ENCODE measurements around the gene CPT1B. TPM values are rescaled to one million over a fixed set of nuclear protein-coding genes. Genes with fewer than 3 reads are reported as not detected.

The CPT1B gene
- total and polyA plus RNA-seq, 10 of the 15 experiments (the other 5 are each of a cell fraction or from before 2014, with no cell fraction given), result 3.5 to 54.0 (median 21.7) TPM

- no peak for TF ChIP-seq BCLAF1 (IDR thresholded peaks at IDR 0.05)
Observed at GRCh38 chr22:50519151-50519550, 59.1 kb downstream of the CPT1B start (continued).

Other genes with a start within 250 kb of the CPT1B start
Only the 7 nearest of the 16 such genes appear.
- 2.8 and 4.4 TPM in 2 replicates for gene SCO2, start 52.8 kb downstream of the CPT1B start, total RNA-seq (2014; rRNA removed)
- gene SCO2, start 52.8 kb downstream of the CPT1B start, total RNA-seq (2014; rRNA removed; fragmentation: Illumina TruSeq; extraction: Trizol), result 0.32 and 0.36 TPM in 2 replicates
- gene SCO2, start 52.8 kb downstream of the CPT1B start, total RNA-seq (2021), result 6.4 and 16.0 TPM in 2 replicates
- gene SCO2, start 52.8 kb downstream of the CPT1B start, polyA plus RNA-seq (2011; rRNA removed), result 2.0 and 2.2 TPM in 2 replicates
- gene SCO2, start 52.8 kb downstream of the CPT1B start, polyA plus RNA-seq (2014; fragmentation: Illumina TruSeq; extraction: Trizol), result 0.18 TPM in 1 of 2 replicates, not detected in the other
- gene SCO2, start 52.8 kb downstream of the CPT1B start, polyA plus RNA-seq (2014; fragmentation: Nextera tagmentation; extraction: Ambion mirVana), result 1 to 10 TPM in 1 of 2 experiments, not detected in 1; 1.0 TPM
- gene SCO2, start 52.8 kb downstream of the CPT1B start, polyA plus RNA-seq (2014; rRNA removed), result 2.4 and 7.1 TPM in 2 replicates
- gene SCO2, start 52.8 kb downstream of the CPT1B start, polyA plus RNA-seq (2016; fragmentation: Nextera tagmentation; extraction: Ambion mirVana), result 10 to 100 TPM; 14.0 to 16.0 TPM
- gene TYMP, start 48.4 kb downstream of the CPT1B start, total RNA-seq (2014; rRNA removed), result 39.8 and 40.8 TPM in 2 replicates
- gene TYMP, start 48.4 kb downstream of the CPT1B start, total RNA-seq (2014; rRNA removed; fragmentation: Illumina TruSeq; extraction: Trizol), result 8.9 and 9.8 TPM in 2 replicates
- 53.2 and 53.9 TPM in 2 replicates for gene TYMP, start 48.4 kb downstream of the CPT1B start, total RNA-seq (2021)
- gene TYMP, start 48.4 kb downstream of the CPT1B start, polyA plus RNA-seq (2011; rRNA removed), result 8.8 and 21.0 TPM in 2 replicates
- gene TYMP, start 48.4 kb downstream of the CPT1B start, polyA plus RNA-seq (2014; fragmentation: Illumina TruSeq; extraction: Trizol), result 3.0 and 5.6 TPM in 2 replicates
- under 1 TPM; 0.42 to 0.91 TPM for gene TYMP, start 48.4 kb downstream of the CPT1B start, polyA plus RNA-seq (2014; fragmentation: Nextera tagmentation; extraction: Ambion mirVana)
- gene TYMP, start 48.4 kb downstream of the CPT1B start, polyA plus RNA-seq (2014; rRNA removed), result 55.7 and 57.8 TPM in 2 replicates
- gene TYMP, start 48.4 kb downstream of the CPT1B start, polyA plus RNA-seq (2016; fragmentation: Nextera tagmentation; extraction: Ambion mirVana), result 10 to 100 TPM; 28.3 to 37.7 TPM
- gene KLHDC7B, start 32.5 kb downstream of the CPT1B start, total RNA-seq (2014; rRNA removed), result 1.3 and 1.5 TPM in 2 replicates
- 0.32 and 0.63 TPM in 2 replicates for gene KLHDC7B, start 32.5 kb downstream of the CPT1B start, total RNA-seq (2014; rRNA removed; fragmentation: Illumina TruSeq; extraction: Trizol)
- 1.1 and 1.7 TPM in 2 replicates for gene KLHDC7B, start 32.5 kb downstream of the CPT1B start, total RNA-seq (2021)
- gene KLHDC7B, start 32.5 kb downstream of the CPT1B start, polyA plus RNA-seq (2011; rRNA removed), result not detected in 2 replicates
- 0.59 and 0.65 TPM in 2 replicates for gene KLHDC7B, start 32.5 kb downstream of the CPT1B start, polyA plus RNA-seq (2014; fragmentation: Illumina TruSeq; extraction: Trizol)
- gene KLHDC7B, start 32.5 kb downstream of the CPT1B start, polyA plus RNA-seq (2014; fragmentation: Nextera tagmentation; extraction: Ambion mirVana), result under 1 TPM in 1 of 2 experiments, not detected in 1; 0.05 TPM
- 1.8 and 2.2 TPM in 2 replicates for gene KLHDC7B, start 32.5 kb downstream of the CPT1B start, polyA plus RNA-seq (2014; rRNA removed)
- 1 to 10 TPM in 1 of 2 experiments, under 1 TPM in 1; 0.72 to 1.1 TPM for gene KLHDC7B, start 32.5 kb downstream of the CPT1B start, polyA plus RNA-seq (2016; fragmentation: Nextera tagmentation; extraction: Ambion mirVana)
- gene SYCE3, start 15.5 kb downstream of the CPT1B start, total RNA-seq (2014; rRNA removed), result not detected in 2 replicates
- 0.76 TPM in 1 of 2 replicates, not detected in the other for gene SYCE3, start 15.5 kb downstream of the CPT1B start, total RNA-seq (2014; rRNA removed; fragmentation: Illumina TruSeq; extraction: Trizol)
- not detected in 2 replicates for gene SYCE3, start 15.5 kb downstream of the CPT1B start, total RNA-seq (2021)
- 0.79 and 1.1 TPM in 2 replicates for gene SYCE3, start 15.5 kb downstream of the CPT1B start, polyA plus RNA-seq (2011; rRNA removed)
- gene SYCE3, start 15.5 kb downstream of the CPT1B start, polyA plus RNA-seq (2014; fragmentation: Illumina TruSeq; extraction: Trizol), result 0.38 TPM in 1 of 2 replicates, not detected in the other
- under 1 TPM; 0.76 to 0.91 TPM for gene SYCE3, start 15.5 kb downstream of the CPT1B start, polyA plus RNA-seq (2014; fragmentation: Nextera tagmentation; extraction: Ambion mirVana)
- not detected in 2 replicates for gene SYCE3, start 15.5 kb downstream of the CPT1B start, polyA plus RNA-seq (2014; rRNA removed)
- under 1 TPM in 1 of 2 experiments, not detected in 1; 0.43 TPM for gene SYCE3, start 15.5 kb downstream of the CPT1B start, polyA plus RNA-seq (2016; fragmentation: Nextera tagmentation; extraction: Ambion mirVana)
- gene CHKB, start 4.4 kb upstream of the CPT1B start, total RNA-seq (2014; rRNA removed), result 53.5 and 58.4 TPM in 2 replicates
- 36.4 and 37.9 TPM in 2 replicates for gene CHKB, start 4.4 kb upstream of the CPT1B start, total RNA-seq (2014; rRNA removed; fragmentation: Illumina TruSeq; extraction: Trizol)
- gene CHKB, start 4.4 kb upstream of the CPT1B start, total RNA-seq (2021), result 57.5 and 62.4 TPM in 2 replicates
- gene CHKB, start 4.4 kb upstream of the CPT1B start, polyA plus RNA-seq (2011; rRNA removed), result 46.7 and 56.3 TPM in 2 replicates
- gene CHKB, start 4.4 kb upstream of the CPT1B start, polyA plus RNA-seq (2014; fragmentation: Illumina TruSeq; extraction: Trizol), result 59.5 and 67.9 TPM in 2 replicates
- 10 to 100 TPM in 1 of 2 experiments, 1 to 10 TPM in 1; 10.0 to 20.6 TPM for gene CHKB, start 4.4 kb upstream of the CPT1B start, polyA plus RNA-seq (2014; fragmentation: Nextera tagmentation; extraction: Ambion mirVana)
- gene CHKB, start 4.4 kb upstream of the CPT1B start, polyA plus RNA-seq (2014; rRNA removed), result 85.9 and 93.9 TPM in 2 replicates
- 10 to 100 TPM; 39.0 to 57.6 TPM for gene CHKB, start 4.4 kb upstream of the CPT1B start, polyA plus RNA-seq (2016; fragmentation: Nextera tagmentation; extraction: Ambion mirVana)
- gene MAPK8IP2, start 22.4 kb upstream of the CPT1B start, total RNA-seq (2014; rRNA removed), result 0.11 TPM in 2 replicates
- gene MAPK8IP2, start 22.4 kb upstream of the CPT1B start, total RNA-seq (2014; rRNA removed; fragmentation: Illumina TruSeq; extraction: Trizol), result 0.04 and 0.05 TPM in 2 replicates
- gene MAPK8IP2, start 22.4 kb upstream of the CPT1B start, total RNA-seq (2021), result 0.13 and 0.21 TPM in 2 replicates
- 0.01 and 0.03 TPM in 2 replicates for gene MAPK8IP2, start 22.4 kb upstream of the CPT1B start, polyA plus RNA-seq (2011; rRNA removed)
- gene MAPK8IP2, start 22.4 kb upstream of the CPT1B start, polyA plus RNA-seq (2014; fragmentation: Illumina TruSeq; extraction: Trizol), result 0.01 TPM in 1 of 2 replicates, not detected in the other
- gene MAPK8IP2, start 22.4 kb upstream of the CPT1B start, polyA plus RNA-seq (2014; fragmentation: Nextera tagmentation; extraction: Ambion mirVana), result not detected
- 0.08 and 0.13 TPM in 2 replicates for gene MAPK8IP2, start 22.4 kb upstream of the CPT1B start, polyA plus RNA-seq (2014; rRNA removed)
- not detected for gene MAPK8IP2, start 22.4 kb upstream of the CPT1B start, polyA plus RNA-seq (2016; fragmentation: Nextera tagmentation; extraction: Ambion mirVana)
- 16.7 and 18.9 TPM in 2 replicates for gene ARSA, start 49.7 kb upstream of the CPT1B start, total RNA-seq (2014; rRNA removed)
- gene ARSA, start 49.7 kb upstream of the CPT1B start, total RNA-seq (2014; rRNA removed; fragmentation: Illumina TruSeq; extraction: Trizol), result 3.2 and 3.7 TPM in 2 replicates
- gene ARSA, start 49.7 kb upstream of the CPT1B start, total RNA-seq (2021), result 24.5 and 26.3 TPM in 2 replicates
- gene ARSA, start 49.7 kb upstream of the CPT1B start, polyA plus RNA-seq (2011; rRNA removed), result 1.3 and 5.4 TPM in 2 replicates
- 0.21 and 2.6 TPM in 2 replicates for gene ARSA, start 49.7 kb upstream of the CPT1B start, polyA plus RNA-seq (2014; fragmentation: Illumina TruSeq; extraction: Trizol)
- 1 to 10 TPM in 1 of 2 experiments, under 1 TPM in 1; 0.39 to 1.7 TPM for gene ARSA, start 49.7 kb upstream of the CPT1B start, polyA plus RNA-seq (2014; fragmentation: Nextera tagmentation; extraction: Ambion mirVana)
- gene ARSA, start 49.7 kb upstream of the CPT1B start, polyA plus RNA-seq (2014; rRNA removed), result 22.1 and 24.3 TPM in 2 replicates
- gene ARSA, start 49.7 kb upstream of the CPT1B start, polyA plus RNA-seq (2016; fragmentation: Nextera tagmentation; extraction: Ambion mirVana), result 10 to 100 TPM; 14.2 to 14.3 TPM